Aorta (tissue), 5 donors: Measurements from ENCODE around the gene ABLIM2. TPM values are rescaled to one million over a fixed set of nuclear protein-coding genes. Genes with fewer than 3 reads are reported as not detected.
"Not testable (repeated sequence)": the region's sequence is repeated elsewhere in the genome, so short reads cannot be mapped to it uniquely, and the experiment has no call there.

Source experiments
- ATAC-seq: fragments of 200-7000 bp; cut with Tn5 transposase; one replicate; pipeline ENCODE4 v1.9.1; 2022; ENCODE audit warnings: moderate library complexity; ENCODE audit not compliant: low FRiP score
- DNase-seq, 2 donors: peaks; one replicate each; pipeline ENCODE4 v3.0.0-alpha.2; 2020
- H3K27ac ChIP-seq, 2 donors: one replicate each; pipeline ENCODE4 v1.5.1; 2013; ENCODE audit warnings: low read length in 2 of 2, mild to moderate bottlenecking in 2 of 2, moderate library complexity in 2 of 2, control low read depth in 1 of 2, inconsistent platforms in 1 of 2, low read depth in 1 of 2
- H3K27me3 ChIP-seq, 2 donors: one replicate each; pipeline ENCODE4 v1.6.1; 2013; ENCODE audit warnings: control low read depth in 1 of 2, low read length in 1 of 2, mild to moderate bottlenecking in 1 of 2, moderate library complexity in 1 of 2; ENCODE audit not compliant: insufficient read depth in 2 of 2, control insufficient read depth in 1 of 2
- H3K36me3 ChIP-seq, 2 donors: one replicate each; pipeline ENCODE4 v1.6.1; 2013; ENCODE audit warnings: control low read depth in 1 of 2, low read length in 1 of 2, mild to moderate bottlenecking in 1 of 2; ENCODE audit not compliant: insufficient read depth in 2 of 2, control insufficient read depth in 1 of 2
- H3K4me1 ChIP-seq, 2 donors: one replicate each; pipeline ENCODE4 v1.6.1; 2013; ENCODE audit warnings: low read length in 2 of 2, control low read depth in 1 of 2, mild to moderate bottlenecking in 1 of 2, moderate library complexity in 1 of 2; ENCODE audit not compliant: insufficient read depth in 2 of 2, control insufficient read depth in 1 of 2
- H3K4me3 ChIP-seq, 2 donors: one replicate each; pipeline ENCODE4 v1.5.1; 2013; ENCODE audit warnings: low read length in 2 of 2, control low read depth in 1 of 2, mild to moderate bottlenecking in 1 of 2
- H3K9me3 ChIP-seq: one replicate; pipeline ENCODE4 v1.6.1; 2013; ENCODE audit warnings: mild to moderate bottlenecking, low read length; ENCODE audit not compliant: control insufficient read depth
- WGBS, 2 donors: extraction: QIAGEN DNeasy Blood & Tissue Kit; methylation state at CpG; one replicate each; pipeline ENCODE4 v1.1.7; 2013; 5-methylcytosine and 5-hydroxymethylcytosine counted together
- intact Hi-C, 2 donors: fragments of 100-400 bp; cut with DNase I; formaldehyde crosslinking; loops; one replicate each; pipeline versions ENCODE4 v1.14.2 to v1.15.0; 2022
- polyA plus RNA-seq, 2 donors: library from polyadenylated mRNA; stranded (reverse); fragments of 200-250 nt; gene quantifications; one replicate each; pipeline ENCODE4 v1.2.3, GENCODE V29; 2013
- total RNA-seq, 2 donors: library from RNA; stranded (reverse); fragmentation: NEBNext Ultra II Directional; extraction: Animal tissue kit (Norgen Biotek cat#: 25700); gene quantifications; one replicate each; pipeline ENCODE4 v1.2.1, GENCODE V29; 2021
- donor health status: healthy with polysubstance abuse.
- donor health status: Bipolar disorder and iron deficiency.
- donor health status: DM: no; HTN: no; CAD: no.
- donor health status: DM: no; HTN: no; CAD: no.
- donor health status: DM: yes; HTN: yes; CAD: no.

ABLIM2 gene
- total and polyA plus RNA-seq, 4 donors = 5.3 to 20.2 (median 11.1) TPM

GRCh38 chr4:8144359-8144758 is 14.3 kb downstream of the ABLIM2 start:
- ATAC-seq (no peak), DNase-seq (no peak)
- H3K27me3 ChIP-seq = no peaks in the 10 kb centered on the region
- WGBS, 2 donors = 26 to 28% methylated on average over 15 of the region's 15 CpGs
- H3K36me3 ChIP-seq = no peaks in the 10 kb centered on the region
- no peaks in the 10 kb centered on the region for H3K9me3 ChIP-seq
- no peaks in the 10 kb centered on the region for H3K4me1 ChIP-seq
- peak overlapping the region in 1 of 2 donors; percentile 4 for H3K27ac ChIP-seq
- H3K4me3 ChIP-seq = no peak overlapping the region
- intact Hi-C loops = no loop called here

GRCh38 chr4:8143392-8144140 is 15.0 kb downstream of the ABLIM2 start:
- DNase-seq (no peak), ATAC-seq (no peak)
- intact Hi-C loops = no loop called here

GRCh38 chr4:8142556-8142955 is 16.1 kb downstream of the ABLIM2 start:
- Histone ChIP-seq H3K27ac (no peak overlapping the region), H3K9me3 (no peaks in the 10 kb centered on the region), H3K27me3 (no peaks in the 10 kb centered on the region), H3K4me3 (no peak overlapping the region), H3K4me1 (no peaks in the 10 kb centered on the region), H3K36me3 (no peaks in the 10 kb centered on the region)
- WGBS, 2 donors = 88 to 94% methylated on average over 9 of the region's 9 CpGs
- intact Hi-C loops = no loop called here
- no peak for DNase-seq
- no peak for ATAC-seq

More at GRCh38 chr4:8143392-8144140, 15.0 kb downstream of the ABLIM2 start:
- H3K36me3 ChIP-seq = no peaks in the 10 kb centered on the region
- H3K9me3 ChIP-seq = no peaks in the 10 kb centered on the region
- no peaks in the 10 kb centered on the region for H3K27me3 ChIP-seq
- no peaks in the 10 kb centered on the region for H3K4me1 ChIP-seq
- H3K27ac ChIP-seq = no peak overlapping the region
- H3K4me3 ChIP-seq = no peak overlapping the region
- 75 to 76% methylated on average over 11 of the region's 11 CpGs for WGBS, 2 donors

- Histone ChIP-seq H3K4me3 (no peak overlapping the region), H3K36me3 (no peaks in the 10 kb centered on the region), H3K27me3 (no peaks in the 10 kb centered on the region), H3K27ac (no peak overlapping the region), H3K4me1 (no peaks in the 10 kb centered on the region), H3K9me3 (no peaks in the 10 kb centered on the region)
- DNase-seq (no peak), ATAC-seq (no peak)
- intact Hi-C loops = no loop called here
- 73 to 82% methylated on average over 9 of the region's 9 CpGs for WGBS, 2 donors
Observed at GRCh38 chr4:8141935-8142334, 16.7 kb downstream of the ABLIM2 start.

- no peaks in the 10 kb centered on the region for H3K27me3 ChIP-seq
- intact Hi-C loops = no loop called here
- H3K36me3 ChIP-seq = no peaks in the 10 kb centered on the region
- H3K9me3 ChIP-seq = no peaks in the 10 kb centered on the region
- WGBS, 2 donors = 82 to 84% methylated on average over 6 of the region's 6 CpGs
- ATAC-seq (no peak), DNase-seq (no peak)
- no peak overlapping the region for H3K27ac ChIP-seq
- H3K4me3 ChIP-seq = no peak overlapping the region
- H3K4me1 ChIP-seq = no peaks in the 10 kb centered on the region
Observed at GRCh38 chr4:8140915-8141314, 17.7 kb downstream of the ABLIM2 start.

GRCh38 chr4:8139726-8140125 is 18.9 kb downstream of the ABLIM2 start:
- DNase-seq, H3K27me3 ChIP-seq, intact Hi-C loops, H3K9me3 ChIP-seq, H3K36me3 ChIP-seq, H3K4me3 ChIP-seq, ATAC-seq, H3K4me1 ChIP-seq, H3K27ac ChIP-seq: not testable (repeated sequence)
- WGBS, 2 donors = 97 to 98% methylated on average over 5 of the region's 5 CpGs

GRCh38 chr4:8136972-8137710 is 21.5 kb downstream of the ABLIM2 start:
- Histone ChIP-seq H3K36me3 (no peaks in the 10 kb centered on the region), H3K4me1 (no peaks in the 10 kb centered on the region), H3K4me3 (no peak overlapping the region), H3K27ac (no peak overlapping the region), H3K9me3 (no peaks in the 10 kb centered on the region), H3K27me3 (no peaks in the 10 kb centered on the region)
- no peak for DNase-seq
- WGBS, 2 donors = 91 to 96% methylated on average over 16 to 19 of the region's 19 CpGs
- no peak for ATAC-seq
- intact Hi-C loops = no loop called here

GRCh38 chr4:8136529-8136928 is 22.1 kb downstream of the ABLIM2 start:
- DNase-seq (no peak), ATAC-seq (no peak)
- WGBS, 2 donors = 90 to 91% methylated on average over 12 of the region's 12 CpGs

GRCh38 chr4:8135666-8136065 is 22.9 kb downstream of the ABLIM2 start:
- Histone ChIP-seq H3K4me3 (no peak overlapping the region), H3K27ac (no peak overlapping the region), H3K4me1 (no peaks in the 10 kb centered on the region), H3K9me3 (no peaks in the 10 kb centered on the region), H3K27me3 (no peaks in the 10 kb centered on the region), H3K36me3 (no peaks in the 10 kb centered on the region)
- no peak for DNase-seq
- WGBS, 2 donors = 88 to 91% methylated on average over 15 of the region's 15 CpGs
- no peak for ATAC-seq
- intact Hi-C loops = no loop called here

More at GRCh38 chr4:8136529-8136928, 22.1 kb downstream of the ABLIM2 start:
- no peaks in the 10 kb centered on the region for H3K9me3 ChIP-seq
- intact Hi-C loops = no loop called here
- H3K27ac ChIP-seq = no peak overlapping the region
- H3K4me3 ChIP-seq = no peak overlapping the region
- H3K4me1 ChIP-seq = no peaks in the 10 kb centered on the region
- H3K36me3 ChIP-seq = no peaks in the 10 kb centered on the region
- H3K27me3 ChIP-seq = no peaks in the 10 kb centered on the region
